Measurements from ENCODE around the gene LIN7A.
"Not testable (repeated sequence)": the region's sequence is repeated elsewhere in the genome, so short reads cannot be mapped to it uniquely, and the experiment has no call there.

Gene LIN7A

DNA sequence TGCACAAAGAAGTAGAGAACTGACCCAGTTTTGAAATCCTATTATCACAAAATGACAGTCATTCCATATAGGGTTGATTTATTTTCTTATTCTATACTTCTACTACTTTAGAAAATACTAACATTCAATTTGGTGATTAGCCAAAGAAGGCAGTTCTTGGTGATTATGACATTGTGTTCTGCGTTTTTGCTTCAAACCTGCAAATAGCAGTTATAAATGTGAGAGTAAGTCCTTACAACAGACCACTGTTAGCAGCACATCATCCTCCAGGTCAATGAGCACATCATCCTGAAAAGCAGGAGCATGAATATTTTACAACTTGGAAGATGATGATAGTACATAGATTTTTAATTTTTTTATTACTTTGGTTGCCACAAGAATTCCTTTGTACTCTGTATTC, 53.1 kb downstream of the LIN7A start:
- no peak for DNase-seq (ENCODE audit: extremely low read depth, low read depth)
- TF ChIP-seq, protein P1, sequence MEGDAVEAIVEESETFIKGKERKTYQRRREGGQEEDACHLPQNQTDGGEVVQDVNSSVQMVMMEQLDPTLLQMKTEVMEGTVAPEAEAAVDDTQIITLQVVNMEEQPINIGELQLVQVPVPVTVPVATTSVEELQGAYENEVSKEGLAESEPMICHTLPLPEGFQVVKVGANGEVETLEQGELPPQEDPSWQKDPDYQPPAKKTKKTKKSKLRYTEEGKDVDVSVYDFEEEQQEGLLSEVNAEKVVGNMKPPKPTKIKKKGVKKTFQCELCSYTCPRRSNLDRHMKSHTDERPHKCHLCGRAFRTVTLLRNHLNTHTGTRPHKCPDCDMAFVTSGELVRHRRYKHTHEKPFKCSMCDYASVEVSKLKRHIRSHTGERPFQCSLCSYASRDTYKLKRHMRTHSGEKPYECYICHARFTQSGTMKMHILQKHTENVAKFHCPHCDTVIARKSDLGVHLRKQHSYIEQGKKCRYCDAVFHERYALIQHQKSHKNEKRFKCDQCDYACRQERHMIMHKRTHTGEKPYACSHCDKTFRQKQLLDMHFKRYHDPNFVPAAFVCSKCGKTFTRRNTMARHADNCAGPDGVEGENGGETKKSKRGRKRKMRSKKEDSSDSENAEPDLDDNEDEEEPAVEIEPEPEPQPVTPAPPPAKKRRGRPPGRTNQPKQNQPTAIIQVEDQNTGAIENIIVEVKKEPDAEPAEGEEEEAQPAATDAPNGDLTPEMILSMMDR (IDR thresholded peaks at IDR 0.05; ENCODE audit: low read depth, low read length, missing control alignments), result no peak

DNA sequence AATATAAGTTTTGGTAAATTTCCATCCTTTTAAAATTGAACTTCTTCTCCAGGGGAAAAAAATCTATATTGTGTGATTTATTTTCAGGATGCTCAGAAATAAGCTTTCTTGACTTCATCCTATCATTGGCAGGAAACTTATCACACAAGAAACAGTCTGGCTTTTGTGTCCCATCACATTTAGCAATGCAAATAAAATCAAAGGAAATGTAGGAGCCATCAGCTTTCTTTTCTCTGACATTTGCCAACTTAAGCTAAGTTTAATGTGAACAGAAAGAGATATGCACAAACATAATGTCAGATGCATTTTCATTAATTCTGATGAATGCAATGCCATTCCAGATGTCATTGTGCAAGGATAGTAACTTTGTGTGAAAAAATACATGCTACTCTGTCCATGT, 56.6 kb downstream of the LIN7A start:
- H3K4me3 ChIP-seq (replicated peaks; ENCODE audit: low read depth, low read length), result no peak overlapping the region
- no peak for DNase-seq (ENCODE audit: extremely low read depth, low read depth)
- TF ChIP-seq, protein P1 (IDR thresholded peaks at IDR 0.05; ENCODE audit: low read depth, low read length, missing control alignments), result no peak

More for the DNA sequence above, 53.1 kb downstream of the LIN7A start:
- H3K4me3 ChIP-seq (replicated peaks; ENCODE audit: low read depth, low read length), result no peak overlapping the region

DNA sequence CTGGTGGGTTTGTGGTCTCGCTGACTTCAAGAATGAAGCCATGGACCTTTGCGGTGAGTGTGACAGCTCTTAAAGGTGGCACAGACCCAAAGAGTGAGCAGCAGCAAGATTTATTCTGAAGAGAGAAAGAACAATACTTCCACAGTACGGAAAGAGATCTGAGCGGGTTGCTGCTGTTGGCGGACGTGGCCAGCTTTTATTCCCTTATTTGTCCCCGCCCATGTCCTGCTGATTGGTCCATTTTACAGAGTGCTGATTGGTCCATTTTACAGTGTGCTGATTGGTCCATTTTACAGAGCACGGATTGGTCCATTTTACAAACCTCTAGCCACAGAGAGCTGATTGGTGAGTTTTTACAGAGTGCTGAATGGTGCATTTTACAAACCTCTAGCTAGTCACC, 59.3 kb downstream of the LIN7A start:
- H3K4me3 ChIP-seq (replicated peaks; ENCODE audit: low read depth, low read length); DNase-seq (ENCODE audit: extremely low read depth, low read depth): not testable (repeated sequence)

DNA sequence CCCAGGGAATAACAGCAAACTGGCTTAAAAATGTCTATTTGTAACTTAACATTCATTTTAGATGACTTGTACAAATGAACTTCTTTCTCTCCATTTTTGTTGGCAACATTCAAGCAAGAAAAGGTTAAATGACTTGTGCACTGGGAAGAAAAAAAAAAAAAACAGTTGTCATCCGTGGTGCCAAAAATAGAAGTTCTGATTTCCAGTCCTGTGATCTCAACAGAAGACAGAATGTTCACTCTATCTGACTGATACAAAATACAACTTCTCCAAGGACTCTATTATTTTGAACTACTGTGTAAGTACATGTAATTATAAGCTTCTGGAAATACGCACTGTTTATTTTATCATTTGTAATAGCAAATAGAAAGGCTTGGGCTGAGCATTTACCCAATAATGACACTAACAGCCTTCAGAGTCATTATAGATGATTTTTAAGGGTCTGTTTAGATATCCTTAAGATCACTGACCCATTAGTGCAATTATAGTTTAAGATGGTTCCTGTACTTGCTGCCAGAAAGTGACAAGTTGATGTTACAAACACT, 59.9 kb downstream of the LIN7A start:
- no peak for DNase-seq (ENCODE audit: extremely low read depth, low read depth)
- TF ChIP-seq, protein P1 (IDR thresholded peaks at IDR 0.05; ENCODE audit: low read depth, low read length, missing control alignments), result no peak
- no peak overlapping the region for H3K4me3 ChIP-seq (replicated peaks; ENCODE audit: low read depth, low read length)

DNA sequence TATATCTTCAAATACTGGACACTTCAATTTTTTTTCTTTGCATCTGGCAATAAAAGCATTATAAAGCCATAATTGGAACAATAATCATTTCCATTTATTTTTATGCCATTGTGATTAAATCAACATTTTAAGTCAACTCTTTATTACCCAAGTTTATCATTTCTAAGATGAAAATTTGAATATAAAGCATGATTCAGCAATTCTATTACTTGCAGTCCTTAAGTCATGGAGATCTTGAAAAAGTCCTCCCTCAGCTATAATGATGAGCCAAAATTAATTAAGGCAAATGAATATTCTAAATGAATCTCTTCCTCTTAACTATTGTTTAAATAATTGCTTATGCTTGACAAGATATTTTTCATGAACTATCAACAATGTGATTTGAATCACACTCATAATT, 65.7 kb downstream of the LIN7A start:
- H3K4me3 ChIP-seq (replicated peaks; ENCODE audit: low read depth, low read length), result no peak overlapping the region
- no peak for DNase-seq (ENCODE audit: extremely low read depth, low read depth)
- TF ChIP-seq, protein P1 (IDR thresholded peaks at IDR 0.05; ENCODE audit: low read depth, low read length, missing control alignments), result no peak

DNA sequence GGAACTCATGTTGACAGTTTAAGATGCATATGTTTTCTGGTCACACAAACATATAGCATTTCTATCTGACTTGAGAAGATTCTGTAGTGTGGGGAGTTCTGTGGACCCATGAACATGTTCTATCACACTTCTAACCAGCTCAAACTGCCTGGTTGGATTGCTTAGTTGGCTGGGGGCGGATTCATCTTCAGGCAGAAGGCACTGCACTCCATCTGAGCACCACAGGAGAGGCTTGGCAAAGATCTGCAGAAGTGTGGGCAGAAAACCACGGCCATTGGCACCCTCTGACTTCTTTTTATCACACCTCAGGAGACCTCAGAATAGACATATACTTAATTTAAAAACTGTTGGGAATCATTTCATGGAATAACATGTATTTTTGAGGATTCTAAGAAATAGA, 68.5 kb downstream of the LIN7A start:
- TF ChIP-seq, protein P1 (IDR thresholded peaks at IDR 0.05; ENCODE audit: low read depth, low read length, missing control alignments), result no peak
- no peak for DNase-seq (ENCODE audit: extremely low read depth, low read depth)
- no peak overlapping the region for H3K4me3 ChIP-seq (replicated peaks; ENCODE audit: low read depth, low read length)

DNA sequence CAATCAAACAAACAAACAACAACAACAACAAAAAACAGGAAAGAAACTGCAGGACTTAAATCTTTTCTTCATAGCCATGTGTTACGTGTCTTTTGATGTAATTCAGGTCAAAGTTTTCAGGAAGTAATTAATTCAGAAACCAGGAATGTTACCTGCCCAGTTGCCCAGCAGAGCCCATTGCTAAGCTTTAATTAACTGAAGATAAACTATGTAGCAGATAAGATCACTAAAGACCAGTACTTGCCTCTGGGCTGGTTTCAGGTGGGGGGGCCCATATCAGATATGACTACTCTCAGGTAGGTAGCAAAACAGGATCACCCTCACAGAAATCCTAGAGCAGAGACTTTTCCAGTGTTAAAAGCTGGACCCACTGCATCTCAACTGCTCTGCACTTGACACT, 69.2 kb downstream of the LIN7A start:
- TF ChIP-seq, protein P1 (IDR thresholded peaks at IDR 0.05; ENCODE audit: low read depth, low read length, missing control alignments), result no peak
- DNase-seq (ENCODE audit: extremely low read depth, low read depth), result no peak
- no peak overlapping the region for H3K4me3 ChIP-seq (replicated peaks; ENCODE audit: low read depth, low read length)

Data from HFF-Myc (cell line).